Measurements from ENCODE around the gene ASB2. TPM values are rescaled to one million over a fixed set of nuclear protein-coding genes. Genes with fewer than 3 reads are reported as not detected.

ASB2 gene
- total and polyA plus RNA-seq, 2 of the 4 experiments (the other 2 are of a cell fraction) = 0.54 to 0.77 TPM

- Histone ChIP-seq H3K9ac (ENCODE audit: low read depth, low read length) (no peak overlapping the region), H3K79me1 (ENCODE audit: low read depth in 1 of 2, low read length in 2 of 2) (no peaks in the 10 kb centered on the region), H3K27ac (ENCODE audit: insufficient read depth, low read length) (no peak overlapping the region), H2AFZ (replicated peaks; ENCODE audit: low read length, poor library complexity) (no peak overlapping the region), H3K4me3 (ENCODE audit: insufficient read depth, low read depth, low read length) (no peak overlapping the region), H2BK20ac (ENCODE audit: low read depth, low read length) (no peak overlapping the region), H2BK15ac (ENCODE audit: low read depth, low read length) (no peak overlapping the region), H2AK9ac (replicated peaks; ENCODE audit: low read depth, low read length, poor library complexity) (no peak overlapping the region), H2BK120ac (ENCODE audit: low read depth, low read length) (no peak overlapping the region), H2AK5ac (ENCODE audit: low read depth, low read length) (no peak overlapping the region), H3K4me2 (ENCODE audit: low read depth, low read length) (no peak overlapping the region), H3K27me3 (ENCODE audit: control insufficient read depth, insufficient read depth, low read length) (peaks cover 9% of the 10 kb centered on the region), H3K36me3 (ENCODE audit: control insufficient read depth, insufficient read depth, low read length) (no peaks in the 10 kb centered on the region), H3K56ac (ENCODE audit: extremely low read depth, insufficient read depth, low read length) (no peak overlapping the region), H3K14ac (replicated peaks; ENCODE audit: low read depth, low read length) (no peak overlapping the region), H2BK5ac (ENCODE audit: low read depth, low read length, poor library complexity, severe bottlenecking) (no peak overlapping the region), H4K20me1 (ENCODE audit: insufficient read depth, low read length) (no peaks in the 10 kb centered on the region), H3K23ac (ENCODE audit: low read depth, low read length) (no peak overlapping the region), H4K5ac (ENCODE audit: low read depth, low read length) (no peak overlapping the region), H3K4ac (ENCODE audit: low read depth, low read length) (no peak overlapping the region), H3K9me1 (ENCODE audit: insufficient read depth, low read length) (no peaks in the 10 kb centered on the region), H4K91ac (ENCODE audit: insufficient read depth, low read depth, low read length) (no peak overlapping the region), H3K9me3 (ENCODE audit: control insufficient read depth, insufficient read depth, low read length) (no peaks in the 10 kb centered on the region), H4K8ac (ENCODE audit: low read depth in 2 of 2, low read length in 2 of 2) (no peak overlapping the region), H3K18ac (ENCODE audit: low read depth, low read length) (no peak overlapping the region), H3K4me1 (ENCODE audit: control insufficient read depth, insufficient read depth, low read length) (no peaks in the 10 kb centered on the region)
- DNase-seq (no peak), ATAC-seq (ENCODE audit: low read depth) (no peak)
- intact Hi-C loops (cut with micrococcal nuclease) = no loop called here
- no CpG with 5 or more reads among the region's 6 CpGs for WGBS, 2 experiments (ENCODE audit: extremely low coverage in 2 of 2, insufficient read length in 1 of 2)
- in situ Hi-C loops (cut with MboI; ENCODE audit: low sequenced_read_pairs) = no loop called here
- dilution Hi-C loops (cut with HindIII; ENCODE audit: low sequenced_read_pairs, unreplicated experiment) = no loop called here
- CTCF ChIA-PET = interaction anchor here (0.6 kb wide), 1 partner anchor 29 kb away, joined by 3 read pairs; no protein-coding TSS in a partner anchor
- TF ChIP-seq RAD21 (IDR thresholded peaks at IDR 0.05; ENCODE audit: low read length) (no peak), RFX5 (IDR thresholded peaks at IDR 0.05; ENCODE audit: low read depth, low read length) (no peak), BHLHE40 (IDR thresholded peaks at IDR 0.05; ENCODE audit: low read depth, low read length) (no peak), SMC3 (IDR thresholded peaks at IDR 0.05; ENCODE audit: low read depth, low read length) (no peak), MAFK (IDR thresholded peaks at IDR 0.05; ENCODE audit: low read depth, low read length) (no peak), CEBPB (IDR thresholded peaks at IDR 0.05; ENCODE audit: low read depth, low read length) (no peak), CHD1 (IDR thresholded peaks at IDR 0.05; ENCODE audit: low read depth, low read length) (no peak), CTCF (conservative IDR thresholded peaks at IDR 0.05; ENCODE audit: low read depth, low read length) (no peak), RCOR1 (IDR thresholded peaks at IDR 0.05; ENCODE audit: insufficient replicate concordance, low read length) (no peak), POLR2A (IDR thresholded peaks at IDR 0.05; ENCODE audit: low read depth, low read length) (no peak), FOS (IDR thresholded peaks at IDR 0.05; ENCODE audit: low read depth, low read length) (no peak), MXI1 (IDR thresholded peaks at IDR 0.05; ENCODE audit: borderline replicate concordance, low read depth, low read length) (no peak), MAZ (IDR thresholded peaks at IDR 0.05; ENCODE audit: borderline replicate concordance, low read depth, low read length) (no peak), USF2 (IDR thresholded peaks at IDR 0.05; ENCODE audit: low read depth, low read length) (no peak), ELK1 (IDR thresholded peaks at IDR 0.05; ENCODE audit: borderline replicate concordance, low read depth, low read length) (no peak)
- POLR2A ChIA-PET (ENCODE audit: unreplicated experiment) = no interaction called here
- BruUV-seq (replicated peaks) = no TSS peak
These were observed 74.6 kb downstream of the ASB2 start for GRCh38 chr14:93901813-93902212.

All from IMR-90 (cell line).